ENCODE results near the gene C1orf210. TPM values are rescaled to one million over a fixed set of nuclear protein-coding genes. Genes with fewer than 3 reads are reported as not detected.

C1orf210 gene
- total RNA-seq, 6 donors from 2014 or later: 12.5 to 38.3 (median 27.1) TPM

DNA sequence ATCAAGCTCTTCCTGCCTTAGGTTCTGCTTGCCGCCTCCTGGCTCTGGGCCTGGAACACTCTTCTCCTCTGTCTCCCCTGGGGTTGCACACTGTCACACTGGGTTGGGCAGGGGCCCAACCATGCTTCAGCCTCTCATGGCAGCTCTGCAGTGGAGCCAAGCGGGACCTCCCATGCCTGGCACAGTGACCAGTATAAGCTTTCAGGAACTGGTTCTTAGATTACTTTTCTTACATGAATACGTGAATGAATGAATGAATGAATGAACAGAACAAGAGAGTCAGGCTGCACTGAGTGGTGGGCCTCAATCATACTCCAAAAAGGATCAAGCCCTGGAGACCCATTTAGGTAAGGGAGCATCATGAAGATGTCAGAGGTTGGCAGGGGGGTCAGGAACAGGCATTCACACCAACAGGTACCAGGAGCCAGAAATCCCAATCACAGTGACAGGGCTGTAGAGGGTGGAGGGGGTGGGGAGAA lies 46.4 kb downstream of the C1orf210 start:
- no peak for DNase-seq
- H3K4me3 ChIP-seq: no peak overlapping the region
- peak overlapping the region in 1 of 4 donors; percentile 32 for H3K27ac ChIP-seq
- ATAC-seq (ENCODE audit: low FRiP score in 2 of 2): no peak
- H3K36me3 ChIP-seq: no peaks in the 10 kb centered on the region
- TF ChIP-seq, protein P1, sequence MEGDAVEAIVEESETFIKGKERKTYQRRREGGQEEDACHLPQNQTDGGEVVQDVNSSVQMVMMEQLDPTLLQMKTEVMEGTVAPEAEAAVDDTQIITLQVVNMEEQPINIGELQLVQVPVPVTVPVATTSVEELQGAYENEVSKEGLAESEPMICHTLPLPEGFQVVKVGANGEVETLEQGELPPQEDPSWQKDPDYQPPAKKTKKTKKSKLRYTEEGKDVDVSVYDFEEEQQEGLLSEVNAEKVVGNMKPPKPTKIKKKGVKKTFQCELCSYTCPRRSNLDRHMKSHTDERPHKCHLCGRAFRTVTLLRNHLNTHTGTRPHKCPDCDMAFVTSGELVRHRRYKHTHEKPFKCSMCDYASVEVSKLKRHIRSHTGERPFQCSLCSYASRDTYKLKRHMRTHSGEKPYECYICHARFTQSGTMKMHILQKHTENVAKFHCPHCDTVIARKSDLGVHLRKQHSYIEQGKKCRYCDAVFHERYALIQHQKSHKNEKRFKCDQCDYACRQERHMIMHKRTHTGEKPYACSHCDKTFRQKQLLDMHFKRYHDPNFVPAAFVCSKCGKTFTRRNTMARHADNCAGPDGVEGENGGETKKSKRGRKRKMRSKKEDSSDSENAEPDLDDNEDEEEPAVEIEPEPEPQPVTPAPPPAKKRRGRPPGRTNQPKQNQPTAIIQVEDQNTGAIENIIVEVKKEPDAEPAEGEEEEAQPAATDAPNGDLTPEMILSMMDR (IDR thresholded peaks at IDR 0.05): no peak
- no peak for TF ChIP-seq POLR2A (IDR thresholded peaks at IDR 0.05)
- no peak for TF ChIP-seq POLR2AphosphoS5 (IDR thresholded peaks at IDR 0.05)
- TF ChIP-seq EP300 (IDR thresholded peaks at IDR 0.05): no peak
- H3K27me3 ChIP-seq: no peaks in the 10 kb centered on the region
- 47 to 62% methylated on average over 3 of the region's 3 CpGs for WGBS, 2 donors
- H3K9me3 ChIP-seq: no peaks in the 10 kb centered on the region
- peaks cover 14 to 30% (median 24%) of the 10 kb centered on the region in 4 donors for H3K4me1 ChIP-seq

DNA sequence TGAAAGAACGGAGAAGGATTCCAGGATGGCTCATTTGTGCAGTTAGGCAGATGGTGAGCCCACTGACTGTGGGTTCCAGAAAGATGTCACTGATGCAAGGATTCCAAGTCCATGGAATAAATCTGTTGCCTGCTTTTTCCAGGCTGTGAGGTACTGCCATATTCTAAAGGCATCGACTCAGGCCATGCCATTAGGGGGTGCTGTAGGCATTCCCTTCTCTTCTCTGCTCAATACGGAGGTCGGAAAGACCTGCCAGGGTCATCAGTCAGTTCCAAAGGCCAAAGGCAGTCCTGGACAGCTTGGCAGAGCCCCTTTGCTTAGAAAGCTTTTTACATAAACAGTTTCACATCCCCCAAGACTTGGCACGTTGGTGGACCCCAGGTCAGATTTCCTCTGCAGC lies 47.3 kb downstream of the C1orf210 start:
- H3K4me1 ChIP-seq: peaks cover 14 to 34% (median 24%) of the 10 kb centered on the region in 4 donors
- TF ChIP-seq, protein P1 (IDR thresholded peaks at IDR 0.05): peak; percentile 50 to 79 (median 63)
- no peak for TF ChIP-seq POLR2A (IDR thresholded peaks at IDR 0.05)
- TF ChIP-seq EP300 (IDR thresholded peaks at IDR 0.05): no peak
- TF ChIP-seq POLR2AphosphoS5 (IDR thresholded peaks at IDR 0.05): no peak
- no peaks in the 10 kb centered on the region for H3K9me3 ChIP-seq
- DNase-seq (peak in 1 of 2 donors; percentile 76), ATAC-seq (ENCODE audit: low FRiP score in 2 of 2) (peak; percentile 71 to 75)
- H3K36me3 ChIP-seq: no peaks in the 10 kb centered on the region
- peak overlapping the region in 3 of 4 donors; percentile 22 to 45 (median 28) for H3K27ac ChIP-seq
- 8 to 16% methylated on average over 5 of the region's 5 CpGs for WGBS, 2 donors
- H3K27me3 ChIP-seq: no peaks in the 10 kb centered on the region
- H3K4me3 ChIP-seq: no peak overlapping the region

DNA sequence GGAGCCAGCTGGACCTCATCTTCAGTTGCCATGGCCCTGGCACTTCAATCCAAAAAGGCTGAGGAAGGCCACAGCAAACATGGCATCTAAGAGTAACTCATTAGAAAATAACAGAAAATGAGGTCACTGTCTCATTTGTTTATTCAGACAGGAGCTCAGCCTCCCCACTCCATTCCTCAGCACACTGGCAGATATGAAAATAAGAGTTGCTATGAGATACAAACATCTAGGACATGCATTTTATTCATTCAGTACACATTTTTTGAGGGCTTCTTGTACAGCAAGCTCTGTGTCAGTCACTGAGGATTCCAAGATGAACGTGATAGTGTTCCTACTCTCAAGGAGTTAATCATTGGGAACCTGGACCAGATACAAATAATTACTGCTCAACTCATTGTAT lies 48.3 kb downstream of the C1orf210 start:
- WGBS, 2 donors: 64 to 80% methylated on average over 1 of the region's 1 CpG
- DNase-seq: no peak
- Histone ChIP-seq H3K9me3 (no peaks in the 10 kb centered on the region), H3K36me3 (no peaks in the 10 kb centered on the region), H3K27ac (peak overlapping the region in 1 of 4 donors; percentile 45), H3K27me3 (no peaks in the 10 kb centered on the region), H3K4me1 (peaks cover 14 to 37% (median 24%) of the 10 kb centered on the region in 4 donors), H3K4me3 (no peak overlapping the region)
- no peak for TF ChIP-seq POLR2A (IDR thresholded peaks at IDR 0.05)
- TF ChIP-seq, protein P1 (IDR thresholded peaks at IDR 0.05): no peak
- no peak for TF ChIP-seq EP300 (IDR thresholded peaks at IDR 0.05)
- TF ChIP-seq POLR2AphosphoS5 (IDR thresholded peaks at IDR 0.05): no peak
- no peak for ATAC-seq (ENCODE audit: low FRiP score in 2 of 2)

DNA sequence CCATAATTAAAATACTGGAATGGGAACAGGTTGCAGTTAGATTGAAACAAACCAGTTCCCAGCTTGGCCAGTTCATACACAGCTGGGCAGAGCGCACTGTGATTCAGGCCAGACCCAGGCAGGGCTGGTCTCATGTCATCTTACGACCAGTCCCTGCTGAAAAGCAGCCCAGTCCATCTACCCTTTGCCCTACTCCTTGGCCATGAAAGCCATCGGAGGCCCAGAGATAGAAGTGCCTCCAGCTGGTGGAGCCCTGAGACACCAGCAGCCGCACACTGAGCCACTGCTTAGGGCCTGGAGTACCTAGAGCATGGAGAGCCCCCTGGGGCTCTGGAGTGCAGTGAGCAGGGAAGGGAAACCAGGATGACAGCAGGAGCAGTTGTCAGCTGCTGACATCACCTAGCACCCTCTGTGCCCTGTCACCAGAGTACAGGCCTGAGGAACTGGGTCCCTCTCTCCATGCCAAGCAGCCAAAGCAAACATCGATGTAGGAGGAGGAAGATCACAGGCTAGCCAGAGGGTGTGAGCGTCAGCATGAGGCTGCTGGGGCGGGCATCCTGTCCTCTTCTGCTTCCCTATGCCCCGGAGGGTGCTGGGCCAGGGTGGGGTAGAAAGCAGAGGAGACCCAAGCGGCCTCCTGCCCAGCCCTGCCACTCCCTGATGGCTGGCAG lies 49.8 kb downstream of the C1orf210 start:
- no peak for DNase-seq
- 57 to 76% methylated on average over 6 to 9 of the region's 9 CpGs for WGBS, 2 donors

More for the DNA sequence above, 49.8 kb downstream of the C1orf210 start:
- H3K4me1 ChIP-seq: peaks cover 13 to 35% (median 18%) of the 10 kb centered on the region in 4 donors
- TF ChIP-seq POLR2AphosphoS5 (IDR thresholded peaks at IDR 0.05): no peak
- no peak for TF ChIP-seq POLR2A (IDR thresholded peaks at IDR 0.05)
- TF ChIP-seq EP300 (IDR thresholded peaks at IDR 0.05): no peak
- TF ChIP-seq, protein P1 (IDR thresholded peaks at IDR 0.05): no peak
- peak overlapping the region in 1 of 4 donors; percentile 3 for H3K27ac ChIP-seq
- H3K36me3 ChIP-seq: no peaks in the 10 kb centered on the region
- no peak overlapping the region for H3K4me3 ChIP-seq
- no peak for ATAC-seq (ENCODE audit: low FRiP score in 2 of 2)
- H3K27me3 ChIP-seq: no peaks in the 10 kb centered on the region
- no peaks in the 10 kb centered on the region for H3K9me3 ChIP-seq
